Dendritic cell treated with granulocyte-macrophage colony-stimulating factor and Interleukin-4, amounts not matched to agents 40 ng/mL and 50 ng/mL, for 4 days (primary cell): ENCODE measurements around the gene ADRB2.

Source experiments
- H3K27ac Mint-ChIP-seq: one replicate; pipeline ENCODE4 v1.8.0; 2022; ENCODE audit warnings: mild to moderate bottlenecking, mixed read lengths
- H3K27me3 Mint-ChIP-seq: one replicate; pipeline ENCODE4 v1.8.0; 2022; ENCODE audit warnings: mild to moderate bottlenecking, mixed read lengths
- H3K36me3 Mint-ChIP-seq: one replicate; pipeline ENCODE4 v1.8.0; 2022; ENCODE audit warnings: low read depth, mixed read lengths
- H3K4me1 Mint-ChIP-seq: one replicate; pipeline ENCODE4 v1.8.0; 2022; ENCODE audit warnings: low read depth, mixed read lengths
- H3K4me3 Mint-ChIP-seq: one replicate; pipeline ENCODE4 v1.8.0; 2022; ENCODE audit warnings: mild to moderate bottlenecking, moderate library complexity, mixed read lengths
- H3K9me3 Mint-ChIP-seq: one replicate; pipeline ENCODE4 v1.8.0; 2022; ENCODE audit warnings: mixed read lengths
- intact Hi-C: fragments of 100-400 bp; cut with micrococcal nuclease; formaldehyde crosslinking; loops from one replicate; pipeline ENCODE4 v1.15.0; 2022

Gene ADRB2

DNA sequence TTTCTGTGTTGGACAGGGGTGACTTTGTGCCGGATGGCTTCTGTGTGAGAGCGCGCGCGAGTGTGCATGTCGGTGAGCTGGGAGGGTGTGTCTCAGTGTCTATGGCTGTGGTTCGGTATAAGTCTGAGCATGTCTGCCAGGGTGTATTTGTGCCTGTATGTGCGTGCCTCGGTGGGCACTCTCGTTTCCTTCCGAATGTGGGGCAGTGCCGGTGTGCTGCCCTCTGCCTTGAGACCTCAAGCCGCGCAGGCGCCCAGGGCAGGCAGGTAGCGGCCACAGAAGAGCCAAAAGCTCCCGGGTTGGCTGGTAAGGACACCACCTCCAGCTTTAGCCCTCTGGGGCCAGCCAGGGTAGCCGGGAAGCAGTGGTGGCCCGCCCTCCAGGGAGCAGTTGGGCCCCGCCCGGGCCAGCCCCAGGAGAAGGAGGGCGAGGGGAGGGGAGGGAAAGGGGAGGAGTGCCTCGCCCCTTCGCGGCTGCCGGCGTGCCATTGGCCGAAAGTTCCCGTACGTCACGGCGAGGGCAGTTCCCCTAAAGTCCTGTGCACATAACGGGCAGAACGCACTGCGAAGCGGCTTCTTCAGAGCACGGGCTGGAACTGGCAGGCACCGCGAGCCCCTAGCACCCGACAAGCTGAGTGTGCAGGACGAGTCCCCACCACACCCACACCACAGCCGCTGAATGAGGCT, at the start of gene ADRB2:
Gene ADRB2, plus strand, starts transcription at position 559 of the 686 bp plus-strand sequence. CDS start 221 bp downstream, outside the sequence.
- Mint-ChIP-seq H3K4me1 (peaks cover 72% of the 10 kb centered on the region), H3K27me3 (no peaks in the 10 kb centered on the region), H3K4me3 (peak within 1 kb of the TSS; percentile 85), H3K36me3 (no peaks in the 10 kb centered on the region), H3K9me3 (no peaks in the 10 kb centered on the region), H3K27ac (peak within 1 kb of the TSS; percentile 90)
- intact Hi-C loops, result loop anchor here (2.0 to 5.0 kb wide), 2 partner anchors 17 to 136 kb away; no protein-coding TSS in a partner anchor

DNA sequence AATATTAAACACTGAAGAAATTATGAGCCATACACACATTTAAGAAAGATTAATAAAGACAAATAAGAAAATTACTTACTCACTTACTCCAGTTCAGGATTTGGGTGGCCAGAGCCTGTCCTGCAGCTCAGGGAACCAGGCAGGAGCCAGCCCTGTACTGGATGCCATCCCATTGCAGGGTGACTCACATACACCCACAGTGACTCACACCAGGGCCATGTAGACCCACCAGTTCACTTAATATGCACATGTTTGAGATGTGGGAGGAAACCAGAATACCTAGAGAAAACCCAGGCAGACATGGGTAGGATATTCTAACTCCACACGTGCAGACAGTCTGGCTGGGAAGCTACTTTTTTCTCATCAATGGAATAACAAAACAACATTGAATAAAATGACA, 49.6 kb upstream of the ADRB2 start:
- Mint-ChIP-seq H3K4me1 (peaks cover 43% of the 10 kb centered on the region), H3K27ac (no peak overlapping the region), H3K27me3 (no peaks in the 10 kb centered on the region), H3K9me3 (no peaks in the 10 kb centered on the region), H3K36me3 (no peaks in the 10 kb centered on the region), H3K4me3 (no peak overlapping the region)
- intact Hi-C loops, result loop anchor here (1.0 kb wide), 1 partner anchor 27 kb away; no protein-coding TSS in a partner anchor

DNA sequence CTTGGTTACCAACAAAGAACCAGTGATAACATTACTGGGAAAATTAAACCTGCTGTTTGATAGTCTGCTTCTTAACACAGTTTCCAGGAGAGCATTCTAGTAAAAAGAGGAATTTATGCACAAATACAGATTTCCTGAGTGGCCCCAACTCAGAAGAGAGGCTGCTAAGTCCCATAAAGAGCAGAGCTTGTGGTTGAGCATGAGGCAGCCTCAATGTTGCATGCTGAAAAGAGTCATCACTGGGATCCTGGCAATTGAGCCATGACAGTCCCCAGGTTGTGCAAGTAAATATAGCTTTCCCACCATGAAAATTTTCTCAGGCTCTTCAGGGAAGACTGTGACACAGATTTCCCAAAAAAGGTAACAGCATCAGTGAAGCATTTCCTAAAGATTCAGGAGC, 47.5 kb upstream of the ADRB2 start:
- no peak overlapping the region for H3K27ac Mint-ChIP-seq
- peaks cover 37% of the 10 kb centered on the region for H3K4me1 Mint-ChIP-seq
- H3K4me3 Mint-ChIP-seq, result no peak overlapping the region
- H3K27me3 Mint-ChIP-seq, result no peaks in the 10 kb centered on the region
- H3K36me3 Mint-ChIP-seq, result no peaks in the 10 kb centered on the region
- intact Hi-C loops, result no loop called here
- no peaks in the 10 kb centered on the region for H3K9me3 Mint-ChIP-seq

DNA sequence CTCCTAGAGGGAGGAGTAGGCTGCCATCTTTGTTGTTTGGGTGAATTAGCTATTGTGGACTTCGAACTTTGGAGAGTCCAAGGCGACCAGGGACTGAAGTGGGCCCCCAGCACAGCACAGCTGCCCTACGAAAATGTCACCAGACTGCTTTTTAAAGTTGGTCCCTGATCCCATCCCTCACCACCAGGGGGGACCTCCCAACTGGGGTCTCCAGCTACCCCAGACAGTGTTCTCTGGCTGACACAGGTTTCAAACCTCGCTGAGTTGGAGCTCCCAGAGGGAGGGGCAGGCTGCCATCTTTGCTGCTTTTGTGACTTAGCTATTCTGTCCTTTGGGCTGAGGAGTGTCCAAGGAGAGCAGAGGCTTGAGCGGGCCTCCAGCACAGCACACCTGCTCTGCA, 45.7 kb upstream of the ADRB2 start:
- Mint-ChIP-seq H3K27me3 (no peaks in the 10 kb centered on the region), H3K4me3 (no peak overlapping the region), H3K4me1 (peaks cover 37% of the 10 kb centered on the region), H3K9me3 (no peaks in the 10 kb centered on the region), H3K27ac (no peak overlapping the region), H3K36me3 (no peaks in the 10 kb centered on the region)
- intact Hi-C loops, result loop anchor here (5.0 kb wide), 1 partner anchor 37 kb away; no protein-coding TSS in a partner anchor

DNA sequence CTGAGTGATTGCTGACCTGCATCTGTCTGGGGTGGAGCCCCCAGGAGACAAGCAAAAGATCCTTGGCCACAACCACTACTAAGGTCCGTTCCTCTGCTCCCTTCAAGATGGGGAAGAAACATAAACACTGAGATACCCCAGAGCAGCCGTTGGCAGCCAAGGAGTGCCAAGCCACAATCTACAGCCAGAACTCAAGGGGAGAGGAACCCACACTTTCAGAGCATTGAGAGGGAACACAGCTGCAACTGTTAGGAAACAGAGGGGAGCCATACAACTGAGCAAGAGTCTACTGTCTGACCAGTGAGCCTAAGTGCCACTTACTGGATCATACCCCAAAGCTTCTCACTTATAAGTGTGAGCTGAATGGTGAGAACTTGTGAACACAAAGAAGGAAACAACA, 44.6 kb upstream of the ADRB2 start:
- H3K4me3 Mint-ChIP-seq, result no peak overlapping the region
- no peak overlapping the region for H3K27ac Mint-ChIP-seq
- H3K27me3 Mint-ChIP-seq, result no peaks in the 10 kb centered on the region
- intact Hi-C loops, result loop anchor here (5.0 kb wide), 1 partner anchor 36 kb away; no protein-coding TSS in a partner anchor
- H3K4me1 Mint-ChIP-seq, result peaks cover 32% of the 10 kb centered on the region
- no peaks in the 10 kb centered on the region for H3K36me3 Mint-ChIP-seq
- H3K9me3 Mint-ChIP-seq, result no peaks in the 10 kb centered on the region

DNA sequence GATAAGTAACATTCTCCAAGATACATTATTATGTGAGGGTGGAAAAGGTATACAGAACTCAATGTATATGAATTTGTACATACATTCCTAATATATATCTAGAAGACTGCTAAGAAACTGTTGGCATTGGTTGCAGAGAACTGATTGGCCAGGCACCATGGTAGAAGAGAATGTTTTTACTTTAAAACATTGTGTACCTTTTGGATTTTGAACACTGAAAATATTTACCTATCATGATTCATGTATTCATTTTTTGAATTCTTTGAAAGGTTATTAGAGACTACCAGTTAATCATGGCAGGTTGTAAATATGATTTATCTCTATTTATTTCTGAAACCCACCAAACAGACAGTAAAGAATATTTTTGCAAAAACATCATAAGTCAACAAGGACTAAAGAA, 41.2 kb upstream of the ADRB2 start:
- Mint-ChIP-seq H3K27ac (no peak overlapping the region), H3K27me3 (no peaks in the 10 kb centered on the region), H3K4me1 (peaks cover 29% of the 10 kb centered on the region)

DNA sequence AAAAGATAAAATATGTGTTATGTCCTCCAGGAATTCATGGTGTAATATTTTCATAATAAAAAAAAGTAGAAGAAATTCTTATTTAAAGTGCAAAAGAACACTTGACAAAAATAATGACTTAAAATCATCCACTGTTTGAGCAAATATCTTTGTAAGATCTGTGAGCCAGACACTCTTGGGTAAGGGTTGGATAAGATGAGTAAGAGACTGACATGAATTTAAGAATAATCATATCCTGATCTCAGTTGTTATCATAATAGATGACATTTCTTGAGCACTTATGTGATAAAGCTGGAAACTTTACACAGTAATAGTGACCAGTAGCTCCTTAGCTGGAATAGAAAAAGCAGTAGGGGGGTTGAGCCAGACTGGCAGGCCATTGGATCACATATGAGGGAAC, 40.0 kb upstream of the ADRB2 start:
- Mint-ChIP-seq H3K27ac (no peak overlapping the region), H3K4me1 (peaks cover 35% of the 10 kb centered on the region), H3K36me3 (no peaks in the 10 kb centered on the region), H3K27me3 (no peaks in the 10 kb centered on the region), H3K4me3 (no peak overlapping the region), H3K9me3 (no peaks in the 10 kb centered on the region)
- intact Hi-C loops, result no loop called here

More for the DNA sequence above, 41.2 kb upstream of the ADRB2 start:
- Mint-ChIP-seq H3K9me3 (no peaks in the 10 kb centered on the region), H3K4me3 (no peak overlapping the region), H3K36me3 (no peaks in the 10 kb centered on the region)
- intact Hi-C loops, result no loop called here

DNA sequence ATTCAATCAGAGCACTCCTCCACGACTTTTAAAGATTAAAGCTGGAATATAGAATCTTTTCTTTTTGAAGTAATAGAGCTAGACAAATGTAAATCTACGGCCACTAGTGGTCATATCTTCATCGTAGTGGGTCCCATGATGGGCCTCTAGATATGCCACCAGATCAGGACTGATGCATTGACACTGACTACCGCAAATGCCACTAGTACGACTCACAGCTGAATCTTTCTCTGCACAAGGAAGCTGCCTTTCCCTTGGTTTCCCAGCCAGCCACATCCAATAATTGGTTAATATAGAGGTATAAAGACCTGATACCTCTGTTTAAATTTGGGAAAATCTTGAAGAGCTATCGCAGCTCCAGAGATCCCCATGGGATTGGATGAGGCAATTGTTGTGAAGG, 37.8 kb upstream of the ADRB2 start:
- H3K27ac Mint-ChIP-seq, result no peak overlapping the region
- H3K36me3 Mint-ChIP-seq, result no peaks in the 10 kb centered on the region

DNA sequence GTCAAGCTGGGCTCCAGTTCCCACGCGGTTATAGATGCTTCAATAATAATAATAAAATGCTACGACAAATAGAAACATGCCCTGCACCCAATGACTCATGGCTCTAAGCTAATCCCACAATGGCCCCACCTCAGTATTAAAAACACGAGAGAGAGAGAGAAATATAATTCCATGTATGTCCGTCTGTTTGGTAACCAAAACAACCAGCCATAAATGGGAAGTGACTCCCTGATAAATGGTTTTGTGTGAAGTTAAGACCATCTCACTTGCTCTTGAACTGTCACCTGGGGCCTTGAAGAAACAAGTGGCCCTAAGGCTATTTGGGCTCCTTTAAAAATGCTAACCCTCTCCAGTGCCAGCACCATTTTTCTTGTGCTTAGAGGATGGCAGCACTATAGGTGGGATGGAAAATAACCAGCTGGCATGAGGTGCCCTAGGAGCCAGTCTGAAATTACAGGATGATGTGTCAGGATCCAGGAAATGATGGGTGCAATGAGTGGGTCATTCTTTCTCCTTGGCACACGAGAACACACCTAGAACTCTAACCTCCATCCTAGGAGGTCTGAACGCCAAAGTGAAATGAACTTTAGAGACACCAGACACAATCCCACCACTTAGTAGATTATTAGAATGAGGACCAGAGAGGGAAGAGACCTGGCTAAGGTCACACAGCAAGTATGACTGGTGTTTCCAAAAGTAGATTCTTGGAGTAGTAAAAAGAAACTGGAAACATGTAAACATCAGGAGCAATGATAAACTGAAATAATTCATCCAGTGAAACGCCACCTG, 35.7 kb upstream of the ADRB2 start:
- peaks cover 59% of the 10 kb centered on the region for H3K4me1 Mint-ChIP-seq
- H3K27ac Mint-ChIP-seq, result peak overlapping the region; percentile 45
- H3K27me3 Mint-ChIP-seq, result no peaks in the 10 kb centered on the region
- no peak overlapping the region for H3K4me3 Mint-ChIP-seq
- H3K9me3 Mint-ChIP-seq, result no peaks in the 10 kb centered on the region
- intact Hi-C loops, result loop anchor here (5.0 kb wide), 1 partner anchor 43 kb away; no protein-coding TSS in a partner anchor
- H3K36me3 Mint-ChIP-seq, result no peaks in the 10 kb centered on the region

More for the DNA sequence above, 37.8 kb upstream of the ADRB2 start:
- Mint-ChIP-seq H3K4me1 (peaks cover 41% of the 10 kb centered on the region), H3K27me3 (no peaks in the 10 kb centered on the region), H3K4me3 (no peak overlapping the region), H3K9me3 (no peaks in the 10 kb centered on the region)
- intact Hi-C loops, result no loop called here

DNA sequence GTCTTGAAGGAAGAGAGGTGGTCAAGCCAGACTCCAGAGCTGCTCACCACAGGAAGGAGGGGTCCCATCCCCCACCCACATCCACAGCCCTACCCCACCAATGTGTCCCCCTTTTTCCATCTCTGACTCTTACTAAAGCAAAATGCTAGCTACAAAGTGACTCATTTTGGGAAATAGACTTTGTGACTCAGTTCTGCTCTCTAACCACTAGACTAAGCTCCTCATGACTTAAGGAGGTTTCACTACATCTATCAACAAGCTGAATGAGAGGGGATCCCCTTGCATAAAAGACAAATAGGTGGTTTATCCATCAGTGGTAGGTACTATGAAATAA, 35.1 kb upstream of the ADRB2 start:
- intact Hi-C loops, result loop anchor here (5.0 kb wide), 1 partner anchor 44 kb away; no protein-coding TSS in a partner anchor
- Mint-ChIP-seq H3K36me3 (no peaks in the 10 kb centered on the region), H3K27me3 (no peaks in the 10 kb centered on the region)

DNA sequence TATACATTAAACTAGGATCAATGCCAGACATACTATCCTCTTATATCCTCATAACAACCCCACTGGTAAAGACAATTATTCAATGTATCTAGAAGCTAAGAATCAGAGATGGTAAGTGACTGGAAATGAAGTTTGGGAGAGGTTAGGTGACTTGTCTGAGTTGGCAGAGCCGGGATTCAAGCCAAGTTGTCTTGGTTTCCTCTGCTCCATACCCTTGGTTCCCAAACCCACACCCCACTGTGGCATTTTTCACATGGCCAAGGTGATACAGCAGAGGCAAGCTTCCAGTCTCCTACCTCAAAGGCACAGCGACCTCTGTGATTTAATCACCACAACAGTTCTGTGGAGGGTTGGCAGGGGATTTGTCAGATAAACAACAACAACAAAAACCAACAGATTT, 34.7 kb upstream of the ADRB2 start:
- Mint-ChIP-seq H3K9me3 (no peaks in the 10 kb centered on the region), H3K27ac (no peak overlapping the region), H3K27me3 (no peaks in the 10 kb centered on the region), H3K4me1 (peaks cover 62% of the 10 kb centered on the region), H3K36me3 (no peaks in the 10 kb centered on the region), H3K4me3 (no peak overlapping the region)
- intact Hi-C loops, result loop anchor here (5.0 kb wide), 1 partner anchor 44 kb away; no protein-coding TSS in a partner anchor

More for the DNA sequence above, 35.1 kb upstream of the ADRB2 start:
- Mint-ChIP-seq H3K4me1 (peaks cover 62% of the 10 kb centered on the region), H3K9me3 (no peaks in the 10 kb centered on the region), H3K4me3 (no peak overlapping the region), H3K27ac (peak overlapping the region; percentile 45)

DNA sequence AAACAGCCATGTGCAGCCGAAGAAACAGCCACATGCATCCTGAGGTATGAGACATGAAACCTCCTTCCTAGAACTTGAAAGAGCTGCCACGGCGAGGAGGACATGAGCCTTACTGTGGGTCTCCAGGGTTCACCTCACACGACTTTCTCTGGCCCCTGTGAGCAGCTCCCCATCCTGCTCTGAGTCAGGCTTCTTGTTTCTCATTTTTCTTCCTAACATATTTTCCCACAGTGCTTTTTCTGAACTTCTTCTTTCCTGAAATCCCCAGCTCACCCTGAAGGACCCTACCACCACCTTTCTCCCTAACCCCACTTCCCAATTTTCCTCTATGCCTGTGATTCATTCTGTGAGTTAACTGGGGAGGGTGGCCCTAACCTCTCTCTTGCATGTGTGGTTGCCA, 33.7 kb upstream of the ADRB2 start:
- Mint-ChIP-seq H3K9me3 (no peaks in the 10 kb centered on the region), H3K27ac (peak overlapping the region; percentile 23), H3K27me3 (no peaks in the 10 kb centered on the region), H3K4me3 (no peak overlapping the region), H3K36me3 (no peaks in the 10 kb centered on the region), H3K4me1 (peaks cover 62% of the 10 kb centered on the region)
- intact Hi-C loops, result loop anchor here (5.0 kb wide), 1 partner anchor 45 kb away; no protein-coding TSS in a partner anchor

DNA sequence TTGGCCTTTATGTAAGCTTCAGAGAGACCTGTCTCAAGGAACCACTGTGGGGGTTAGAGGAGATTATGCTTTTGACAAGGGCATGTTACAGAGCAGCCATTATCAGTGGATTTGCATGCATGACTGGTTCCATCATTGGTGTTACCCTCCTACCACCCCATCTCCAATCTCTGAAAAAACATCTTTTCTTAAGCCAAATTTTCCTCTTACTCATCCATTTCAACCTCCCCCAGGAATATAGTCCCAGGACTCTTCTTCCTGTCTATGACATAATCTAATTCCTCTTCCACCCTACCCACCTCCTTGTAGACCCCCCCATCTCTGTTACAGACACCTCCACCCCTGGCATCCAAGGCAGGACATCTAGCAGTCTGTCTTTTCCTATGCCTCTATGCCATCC, 33.1 kb upstream of the ADRB2 start:
- Mint-ChIP-seq H3K27ac (peak overlapping the region; percentile 23), H3K4me3 (no peak overlapping the region), H3K4me1 (peaks cover 60% of the 10 kb centered on the region), H3K27me3 (no peaks in the 10 kb centered on the region), H3K9me3 (no peaks in the 10 kb centered on the region), H3K36me3 (no peaks in the 10 kb centered on the region)
- intact Hi-C loops, result loop anchor here (5.0 kb wide), 1 partner anchor 46 kb away; no protein-coding TSS in a partner anchor

DNA sequence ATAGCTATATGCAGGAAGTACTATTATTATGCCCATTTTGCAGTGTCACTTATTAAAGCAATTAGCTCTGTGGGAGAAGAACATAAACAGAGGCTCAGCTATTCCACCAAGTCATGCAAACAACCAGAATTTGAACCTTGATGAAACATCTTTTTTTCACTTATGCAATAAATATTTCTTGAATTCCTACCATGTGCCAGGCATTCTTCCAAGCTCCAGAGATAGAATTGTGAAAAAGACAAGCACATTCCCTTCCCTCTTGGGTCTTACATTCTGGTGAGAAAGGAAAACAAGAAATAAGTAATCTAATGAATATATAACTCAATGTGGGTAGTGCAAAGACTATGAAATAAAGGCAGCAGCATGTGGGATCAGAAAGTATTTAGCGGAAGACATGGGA, 32.1 kb upstream of the ADRB2 start:
- no peaks in the 10 kb centered on the region for H3K9me3 Mint-ChIP-seq
- no peaks in the 10 kb centered on the region for H3K36me3 Mint-ChIP-seq
- H3K27ac Mint-ChIP-seq, result no peak overlapping the region
- H3K4me3 Mint-ChIP-seq, result no peak overlapping the region
- no peaks in the 10 kb centered on the region for H3K27me3 Mint-ChIP-seq
- H3K4me1 Mint-ChIP-seq, result peaks cover 55% of the 10 kb centered on the region
- intact Hi-C loops, result loop anchor here (5.0 kb wide), 1 partner anchor 47 kb away; no protein-coding TSS in a partner anchor
